ENCODE results near the gene ZNF385B.

Gene ZNF385B

DNA sequence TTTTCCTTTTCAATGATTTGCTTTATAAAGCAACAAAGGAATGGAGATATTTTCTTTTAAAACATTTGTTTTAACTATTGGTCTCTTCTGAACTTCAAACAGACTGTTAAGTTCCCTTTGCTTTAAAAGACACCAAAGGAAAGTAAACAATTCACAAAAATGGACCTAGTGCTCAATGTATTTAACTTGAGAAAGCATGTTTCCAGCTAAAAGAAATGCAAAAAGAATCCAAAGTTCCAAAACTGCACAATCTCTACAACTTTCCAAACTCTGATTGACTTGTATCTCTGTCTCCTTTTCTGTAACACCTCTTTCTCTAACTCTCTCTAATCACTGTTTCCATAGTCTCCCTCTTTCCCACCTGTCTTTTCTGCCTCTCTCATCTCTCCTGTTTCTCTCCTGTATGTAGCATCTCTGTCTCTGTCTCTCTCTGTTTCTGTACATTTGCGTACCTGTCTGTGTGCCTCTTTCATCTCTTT lies 301.1 kb downstream of the ZNF385B start:
- TF ChIP-seq, protein P1, sequence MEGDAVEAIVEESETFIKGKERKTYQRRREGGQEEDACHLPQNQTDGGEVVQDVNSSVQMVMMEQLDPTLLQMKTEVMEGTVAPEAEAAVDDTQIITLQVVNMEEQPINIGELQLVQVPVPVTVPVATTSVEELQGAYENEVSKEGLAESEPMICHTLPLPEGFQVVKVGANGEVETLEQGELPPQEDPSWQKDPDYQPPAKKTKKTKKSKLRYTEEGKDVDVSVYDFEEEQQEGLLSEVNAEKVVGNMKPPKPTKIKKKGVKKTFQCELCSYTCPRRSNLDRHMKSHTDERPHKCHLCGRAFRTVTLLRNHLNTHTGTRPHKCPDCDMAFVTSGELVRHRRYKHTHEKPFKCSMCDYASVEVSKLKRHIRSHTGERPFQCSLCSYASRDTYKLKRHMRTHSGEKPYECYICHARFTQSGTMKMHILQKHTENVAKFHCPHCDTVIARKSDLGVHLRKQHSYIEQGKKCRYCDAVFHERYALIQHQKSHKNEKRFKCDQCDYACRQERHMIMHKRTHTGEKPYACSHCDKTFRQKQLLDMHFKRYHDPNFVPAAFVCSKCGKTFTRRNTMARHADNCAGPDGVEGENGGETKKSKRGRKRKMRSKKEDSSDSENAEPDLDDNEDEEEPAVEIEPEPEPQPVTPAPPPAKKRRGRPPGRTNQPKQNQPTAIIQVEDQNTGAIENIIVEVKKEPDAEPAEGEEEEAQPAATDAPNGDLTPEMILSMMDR (conservative IDR thresholded peaks at IDR 0.05; ENCODE audit: low read depth, low read length), result no peak
- H3K4me3 ChIP-seq (ENCODE audit: low read depth, low read length), result no peak overlapping the region

GRCh38 chr2:179559108-179559806 lies 302.2 kb downstream of the ZNF385B start:
- no peak overlapping the region for H3K4me3 ChIP-seq (ENCODE audit: low read depth, low read length)
- no peak for DNase-seq (ENCODE audit: low read depth)
- TF ChIP-seq, protein P1 (conservative IDR thresholded peaks at IDR 0.05; ENCODE audit: low read depth, low read length), result no peak

More for the DNA sequence above, 301.1 kb downstream of the ZNF385B start:
- DNase-seq (ENCODE audit: low read depth), result no peak

GRCh38 chr2:179558010-179558934 lies 303.1 kb downstream of the ZNF385B start:
- DNase-seq (ENCODE audit: low read depth), result no peak
- TF ChIP-seq, protein P1 (conservative IDR thresholded peaks at IDR 0.05; ENCODE audit: low read depth, low read length), result no peak

GRCh38 chr2:179556425-179556824 lies 305.0 kb downstream of the ZNF385B start:
- no peak for DNase-seq (ENCODE audit: low read depth)
- no peak overlapping the region for H3K4me3 ChIP-seq (ENCODE audit: low read depth, low read length)
- TF ChIP-seq, protein P1 (conservative IDR thresholded peaks at IDR 0.05; ENCODE audit: low read depth, low read length), result no peak

More at GRCh38 chr2:179558010-179558934, 303.1 kb downstream of the ZNF385B start:
- no peak overlapping the region for H3K4me3 ChIP-seq (ENCODE audit: low read depth, low read length)

DNA sequence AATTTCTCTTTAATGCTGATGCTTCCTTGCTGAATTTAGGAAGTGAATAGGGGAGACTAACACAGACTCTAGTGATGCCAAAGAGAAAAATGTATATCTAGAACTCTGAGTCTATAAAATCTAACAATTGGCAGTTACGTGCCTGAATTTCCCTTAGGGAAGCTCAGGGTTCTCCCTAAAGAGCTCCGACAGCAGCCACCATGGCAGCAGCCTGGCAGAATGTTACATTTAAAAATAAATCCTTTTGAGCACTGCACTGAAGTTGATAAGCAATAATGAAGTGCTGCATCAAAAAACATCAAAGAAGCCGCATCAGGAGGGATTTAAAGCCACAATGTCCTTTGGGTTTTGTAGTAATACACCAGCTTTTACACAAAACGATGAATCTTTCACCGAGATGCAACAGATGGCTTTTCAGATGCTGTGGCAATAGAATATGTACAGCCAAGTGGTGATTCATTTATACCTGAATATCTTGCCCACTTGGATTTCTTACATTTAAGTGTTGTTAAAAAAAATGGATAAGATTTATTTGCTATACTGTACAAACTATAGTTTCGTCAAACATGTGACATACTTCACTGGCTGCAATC lies 305.6 kb downstream of the ZNF385B start:
- TF ChIP-seq, protein P1 (conservative IDR thresholded peaks at IDR 0.05; ENCODE audit: low read depth, low read length), result no peak
- H3K4me3 ChIP-seq (ENCODE audit: low read depth, low read length), result no peak overlapping the region
- DNase-seq (ENCODE audit: low read depth), result no peak

DNA sequence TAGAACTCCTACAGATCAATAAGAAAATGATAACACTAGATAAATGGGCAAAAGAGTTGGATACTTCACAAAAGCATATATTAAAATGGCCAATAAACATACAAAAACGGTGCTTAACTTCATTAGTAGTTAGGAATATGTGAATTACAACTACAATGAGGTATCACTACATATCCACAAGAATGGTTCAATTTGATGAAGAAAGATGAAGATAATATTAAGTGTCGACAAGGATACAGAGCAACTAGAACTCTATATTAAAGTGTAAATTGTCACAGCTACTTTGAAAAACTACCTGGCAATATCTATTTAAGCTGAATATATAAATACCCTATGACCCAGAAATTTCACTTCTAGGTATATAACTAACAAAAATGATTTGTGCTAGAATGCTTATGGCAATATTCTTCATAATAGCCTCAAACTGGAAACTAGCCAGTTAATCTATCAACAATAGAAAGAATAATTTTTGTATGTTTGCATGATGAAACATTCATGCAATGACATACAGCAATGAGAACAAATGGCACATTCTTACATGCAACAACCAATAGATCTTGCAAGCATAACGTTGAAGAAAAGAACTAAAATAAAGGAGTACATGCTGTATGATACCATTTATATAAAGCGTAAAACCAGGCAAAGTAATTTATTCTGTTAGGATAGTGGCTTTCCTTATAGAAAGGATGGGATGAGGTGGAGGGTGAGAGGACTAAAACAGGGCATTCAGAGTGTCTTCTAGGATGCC lies 306.6 kb downstream of the ZNF385B start:
- TF ChIP-seq, protein P1 (conservative IDR thresholded peaks at IDR 0.05; ENCODE audit: low read depth, low read length), result no peak
- H3K4me3 ChIP-seq (ENCODE audit: low read depth, low read length), result no peak overlapping the region
- DNase-seq (ENCODE audit: low read depth), result no peak

Measured in choroid plexus epithelial cell (primary cell).